Activated CD4-positive, alpha-beta T cell treated with anti-CD3 and anti-CD28 coated beads for 36 hours (primary cell): ENCODE measurements around the gene ALDH1A3. TPM values are rescaled to one million over a fixed set of nuclear protein-coding genes. Genes with fewer than 3 reads are reported as not detected.

Experiments used
- ATAC-seq: fragments of 200-7000 bp; cut with Tn5 transposase; one replicate; pipeline ENCODE4 v1.10.0; 2021; ENCODE audit warnings: mild to moderate bottlenecking, moderate library complexity
- CTCF ChIA-PET: fragments of 350-600 bp; sonication (Branson Sonifier 250); formaldehyde crosslinking; loops from one replicate; lab custom pipeline; 2021; ENCODE audit warnings: antibody characterized with exemption; lab: Charles Lee
- POLR2A ChIA-PET: fragments of 350-600 bp; sonication (Branson Sonifier 250); formaldehyde crosslinking; loops from one replicate; lab custom pipeline; 2021; ENCODE audit warnings: antibody characterized with exemption, inconsistent platforms; lab: Charles Lee
- DNase-seq: peaks from one replicate; pipeline ENCODE4 v3.0.0-alpha.2; 2020
- H3K27ac Mint-ChIP-seq: one replicate; pipeline ENCODE4 v1.8.0; 2021; ENCODE audit warnings: mixed read lengths
- H3K27me3 Mint-ChIP-seq: one replicate; pipeline ENCODE4 v1.8.0; 2021; ENCODE audit warnings: mixed read lengths
- H3K36me3 Mint-ChIP-seq: one replicate; pipeline ENCODE4 v1.8.0; 2021; ENCODE audit warnings: low read depth, mixed read lengths
- H3K4me1 Mint-ChIP-seq: one replicate; pipeline ENCODE4 v1.8.0; 2021; ENCODE audit warnings: mixed read lengths
- H3K4me3 Mint-ChIP-seq: one replicate; pipeline ENCODE4 v1.8.0; 2021; ENCODE audit warnings: mild to moderate bottlenecking, moderate library complexity, mixed read lengths
- H3K9me3 Mint-ChIP-seq: one replicate; pipeline ENCODE4 v1.8.0; 2021; ENCODE audit warnings: low read depth, mixed read lengths
- intact Hi-C, 2 experiments: fragments of 100-400 bp; cut with DNase I in 1 of 2; cut with micrococcal nuclease in 1 of 2; formaldehyde crosslinking; loops; one replicate each; pipeline versions ENCODE4 v1.14.2 to v1.15.1; 2022 to 2024; cut with DNase I, micrococcal nuclease
- total RNA-seq, 2 experiments: library from RNA; stranded (reverse); gene quantifications; one replicate each; pipeline ENCODE4 v1.2.3, GENCODE V29; 2021

Gene ALDH1A3
- total RNA-seq, result not detected

DNA sequence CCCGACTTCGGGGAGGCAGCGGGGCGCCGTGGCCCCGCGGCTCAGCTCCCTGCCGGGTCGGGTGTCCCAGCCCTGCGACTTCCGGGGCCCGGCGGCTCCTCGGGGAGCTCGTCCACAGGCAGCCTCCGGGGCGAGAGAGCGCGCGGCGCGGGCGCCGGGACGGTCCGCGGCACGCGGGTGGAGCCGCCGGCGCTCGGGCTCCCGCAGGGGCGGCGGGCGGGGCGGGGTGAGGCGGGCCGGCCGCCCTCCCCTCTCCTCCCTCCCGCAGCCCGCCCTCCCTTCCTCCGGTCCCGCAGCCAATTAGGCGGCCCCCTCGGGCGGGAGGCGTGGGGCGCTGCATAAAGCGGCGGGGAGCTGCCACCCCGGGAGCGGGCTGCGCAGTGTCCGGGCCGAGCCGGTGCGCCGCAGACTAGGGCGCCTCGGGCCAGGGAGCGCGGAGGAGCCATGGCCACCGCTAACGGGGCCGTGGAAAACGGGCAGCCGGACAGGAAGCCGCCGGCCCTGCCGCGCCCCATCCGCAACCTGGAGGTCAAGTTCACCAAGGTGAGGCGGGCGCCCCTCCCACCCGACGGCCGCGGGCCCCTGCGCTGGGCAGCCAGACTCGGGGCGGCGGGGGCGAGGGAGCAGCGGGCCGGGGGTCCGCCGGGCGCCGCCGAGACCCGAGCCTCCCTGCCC lies at the start of gene ALDH1A3:
ALDH1A3 (plus strand) TSS at position 368 of the 675 bp plus-strand sequence; CDS start at position 445, 77 bp downstream.
- no peak within 1 kb of the TSS for H3K27ac Mint-ChIP-seq

GRCh38 chr15:100831467-100831866 lies 48.2 kb upstream of the ALDH1A3 start:
- DNase-seq, result no peak
- no peak overlapping the region for H3K27ac Mint-ChIP-seq
- POLR2A ChIA-PET, result no interaction called here
- H3K27me3 Mint-ChIP-seq, result peaks cover 25% of the 10 kb centered on the region
- H3K36me3 Mint-ChIP-seq, result no peaks in the 10 kb centered on the region
- no peaks in the 10 kb centered on the region for H3K9me3 Mint-ChIP-seq
- intact Hi-C loops, result no loop called here
- no peak overlapping the region for H3K4me3 Mint-ChIP-seq
- CTCF ChIA-PET, result no interaction called here
- H3K4me1 Mint-ChIP-seq, result no peaks in the 10 kb centered on the region
- no peak for ATAC-seq

More for the DNA sequence above, at the start of gene ALDH1A3:
- DNase-seq, result peak; percentile 30
- ChIA-PET CTCF (no interaction called here), POLR2A (no interaction called here)
- H3K4me3 Mint-ChIP-seq, result peak within 1 kb of the TSS; percentile 50
- ATAC-seq, result peak; percentile 30
- peaks cover 3% of the 10 kb centered on the region for H3K4me1 Mint-ChIP-seq
- H3K9me3 Mint-ChIP-seq, result no peaks in the 10 kb centered on the region
- intact Hi-C loops, result no loop called here
- no peaks in the 10 kb centered on the region for H3K36me3 Mint-ChIP-seq
- peaks cover 58% of the 10 kb centered on the region for H3K27me3 Mint-ChIP-seq

DNA sequence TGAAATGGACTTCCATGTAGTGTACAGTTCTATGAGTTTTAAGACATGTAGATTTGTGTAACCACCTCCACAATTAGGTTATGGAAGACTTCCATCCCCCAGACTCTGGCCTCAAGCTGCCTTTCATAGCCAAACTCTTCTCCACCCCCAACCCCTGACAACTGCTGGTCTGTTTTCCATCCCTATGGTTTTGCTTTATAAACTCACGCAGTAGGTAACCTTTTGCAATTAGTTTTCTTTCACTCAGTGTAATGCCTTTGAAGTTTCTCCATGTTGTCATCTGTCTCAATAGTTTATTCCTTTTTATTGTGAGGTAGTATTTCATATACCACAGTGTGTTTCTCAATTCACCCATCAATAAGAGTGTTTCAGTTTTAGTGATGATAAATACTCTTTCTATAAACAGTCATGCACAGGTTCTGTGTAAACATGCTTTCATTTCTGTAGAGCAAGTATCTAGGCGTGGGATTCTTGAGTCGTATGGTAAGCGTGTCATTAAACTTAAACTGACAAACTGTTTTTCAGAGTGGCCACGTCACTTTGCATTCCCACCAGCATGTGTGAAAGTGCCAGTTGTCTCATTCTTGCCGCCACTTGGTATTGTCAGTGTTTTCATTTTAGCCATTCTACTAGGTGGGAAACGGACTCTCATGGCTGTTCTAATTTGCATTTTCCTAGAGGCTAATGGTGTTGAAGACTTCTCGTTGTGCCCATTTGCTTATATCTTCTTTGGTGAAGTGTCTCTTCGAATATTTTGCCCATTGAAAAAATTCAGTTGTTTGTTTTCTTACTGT lies 47.3 kb upstream of the ALDH1A3 start:
- intact Hi-C loops, result no loop called here
- Mint-ChIP-seq H3K4me3 (no peak overlapping the region), H3K27me3 (peaks cover 30% of the 10 kb centered on the region), H3K36me3 (no peaks in the 10 kb centered on the region), H3K9me3 (no peaks in the 10 kb centered on the region), H3K4me1 (no peaks in the 10 kb centered on the region), H3K27ac (no peak overlapping the region)
- POLR2A ChIA-PET, result no interaction called here
- ATAC-seq, result peak; percentile 68
- CTCF ChIA-PET, result no interaction called here
- no peak for DNase-seq

- ATAC-seq (no peak), DNase-seq (no peak)
- no peaks in the 10 kb centered on the region for H3K9me3 Mint-ChIP-seq
- H3K27ac Mint-ChIP-seq, result no peak overlapping the region
- H3K36me3 Mint-ChIP-seq, result no peaks in the 10 kb centered on the region
- POLR2A ChIA-PET, result no interaction called here
- H3K4me1 Mint-ChIP-seq, result no peaks in the 10 kb centered on the region
- peaks cover 26% of the 10 kb centered on the region for H3K27me3 Mint-ChIP-seq
- intact Hi-C loops, result no loop called here
- no peak overlapping the region for H3K4me3 Mint-ChIP-seq
- CTCF ChIA-PET, result no interaction called here
Measured at GRCh38 chr15:100833417-100834389, 45.9 kb upstream of the ALDH1A3 start.

DNA sequence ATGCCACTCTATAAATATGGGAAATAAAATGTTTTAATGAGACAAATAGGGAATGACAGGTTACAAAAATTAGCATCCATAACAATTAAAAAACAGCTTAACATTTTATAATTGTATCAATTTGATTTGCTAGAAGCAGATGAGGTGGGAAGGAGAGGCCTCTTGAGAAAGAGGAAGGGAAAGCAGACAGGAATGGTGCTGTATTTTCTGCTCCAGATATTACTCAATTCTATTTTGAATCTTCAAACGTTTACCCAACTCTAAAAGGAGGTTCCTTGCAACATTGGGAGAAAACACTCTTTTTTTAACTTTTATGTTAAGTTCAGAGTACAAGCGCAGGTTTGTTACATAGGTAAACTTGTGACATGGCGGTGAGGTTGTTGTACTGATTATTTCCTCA lies 44.9 kb upstream of the ALDH1A3 start:
- no peaks in the 10 kb centered on the region for H3K36me3 Mint-ChIP-seq
- ATAC-seq, result no peak
- no peak overlapping the region for H3K27ac Mint-ChIP-seq
- peaks cover 28% of the 10 kb centered on the region for H3K27me3 Mint-ChIP-seq
- no peak for DNase-seq
- intact Hi-C loops, result no loop called here
- H3K4me3 Mint-ChIP-seq, result no peak overlapping the region
- CTCF ChIA-PET, result no interaction called here
- H3K9me3 Mint-ChIP-seq, result no peaks in the 10 kb centered on the region
- POLR2A ChIA-PET, result no interaction called here
- no peaks in the 10 kb centered on the region for H3K4me1 Mint-ChIP-seq

DNA sequence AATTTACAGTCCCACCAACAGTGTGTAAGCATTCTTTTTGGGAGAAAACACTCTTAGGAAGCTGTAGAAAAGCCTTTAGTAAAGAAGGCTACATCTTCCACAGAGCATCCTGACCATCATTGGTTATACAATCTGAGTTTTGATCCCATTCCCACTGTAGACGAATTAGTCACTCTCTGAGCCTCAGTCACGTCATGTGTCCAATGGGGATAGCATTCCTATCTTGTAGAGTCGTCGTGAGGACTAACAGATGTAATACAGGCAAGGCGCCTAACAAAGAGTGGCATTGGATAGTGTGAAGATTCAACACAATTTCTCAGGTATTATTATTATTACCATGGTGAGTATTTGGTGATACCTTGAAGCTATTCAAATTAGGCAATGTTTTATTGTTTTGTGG lies 44.0 kb upstream of the ALDH1A3 start:
- Mint-ChIP-seq H3K4me3 (no peak overlapping the region), H3K27ac (no peak overlapping the region), H3K4me1 (no peaks in the 10 kb centered on the region), H3K36me3 (no peaks in the 10 kb centered on the region), H3K27me3 (peaks cover 28% of the 10 kb centered on the region), H3K9me3 (no peaks in the 10 kb centered on the region)
- CTCF ChIA-PET, result interaction anchor here (1.0 kb wide), 1 partner anchor 29 kb away, joined by 3 read pairs; no protein-coding TSS in a partner anchor
- ATAC-seq (no peak), DNase-seq (no peak)
- POLR2A ChIA-PET, result no interaction called here
- intact Hi-C loops, result no loop called here

GRCh38 chr15:100836501-100836900 lies 43.1 kb upstream of the ALDH1A3 start:
- ATAC-seq (no peak), DNase-seq (no peak)
- Mint-ChIP-seq H3K4me1 (no peaks in the 10 kb centered on the region), H3K4me3 (no peak overlapping the region), H3K36me3 (no peaks in the 10 kb centered on the region), H3K27ac (no peak overlapping the region), H3K27me3 (peaks cover 27% of the 10 kb centered on the region), H3K9me3 (no peaks in the 10 kb centered on the region)
- intact Hi-C loops, result no loop called here
- CTCF ChIA-PET, result interaction anchor here (0.6 to 1.0 kb wide), 3 partner anchors 18 to 36 kb away, joined by 3 read pairs; no protein-coding TSS in a partner anchor
- POLR2A ChIA-PET, result no interaction called here

DNA sequence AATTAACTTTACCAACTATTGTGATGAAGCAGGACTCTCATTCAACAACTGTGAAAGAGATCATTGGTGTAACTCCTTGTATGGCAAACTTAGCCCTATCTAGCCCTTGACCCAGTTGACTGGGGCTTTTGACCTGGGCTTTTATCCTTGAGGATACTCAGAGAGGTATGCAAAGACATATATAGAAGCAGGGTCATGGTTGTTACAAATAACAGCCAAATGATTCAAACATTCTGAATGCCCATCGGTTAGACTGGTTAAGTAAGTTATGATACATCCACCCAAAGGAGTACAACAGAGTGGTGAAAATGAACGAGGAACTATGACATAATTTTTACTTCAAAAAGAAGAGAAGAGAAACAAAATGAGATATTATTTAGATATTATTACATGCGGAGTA lies 38.2 kb upstream of the ALDH1A3 start:
- CTCF ChIA-PET, result no interaction called here
- DNase-seq, result no peak
- POLR2A ChIA-PET, result no interaction called here
- ATAC-seq, result no peak
- no peaks in the 10 kb centered on the region for H3K36me3 Mint-ChIP-seq
- peaks cover 9% of the 10 kb centered on the region for H3K27me3 Mint-ChIP-seq
- no peak overlapping the region for H3K4me3 Mint-ChIP-seq
- no peaks in the 10 kb centered on the region for H3K9me3 Mint-ChIP-seq
- intact Hi-C loops, result no loop called here
- no peak overlapping the region for H3K27ac Mint-ChIP-seq
- H3K4me1 Mint-ChIP-seq, result no peaks in the 10 kb centered on the region

DNA sequence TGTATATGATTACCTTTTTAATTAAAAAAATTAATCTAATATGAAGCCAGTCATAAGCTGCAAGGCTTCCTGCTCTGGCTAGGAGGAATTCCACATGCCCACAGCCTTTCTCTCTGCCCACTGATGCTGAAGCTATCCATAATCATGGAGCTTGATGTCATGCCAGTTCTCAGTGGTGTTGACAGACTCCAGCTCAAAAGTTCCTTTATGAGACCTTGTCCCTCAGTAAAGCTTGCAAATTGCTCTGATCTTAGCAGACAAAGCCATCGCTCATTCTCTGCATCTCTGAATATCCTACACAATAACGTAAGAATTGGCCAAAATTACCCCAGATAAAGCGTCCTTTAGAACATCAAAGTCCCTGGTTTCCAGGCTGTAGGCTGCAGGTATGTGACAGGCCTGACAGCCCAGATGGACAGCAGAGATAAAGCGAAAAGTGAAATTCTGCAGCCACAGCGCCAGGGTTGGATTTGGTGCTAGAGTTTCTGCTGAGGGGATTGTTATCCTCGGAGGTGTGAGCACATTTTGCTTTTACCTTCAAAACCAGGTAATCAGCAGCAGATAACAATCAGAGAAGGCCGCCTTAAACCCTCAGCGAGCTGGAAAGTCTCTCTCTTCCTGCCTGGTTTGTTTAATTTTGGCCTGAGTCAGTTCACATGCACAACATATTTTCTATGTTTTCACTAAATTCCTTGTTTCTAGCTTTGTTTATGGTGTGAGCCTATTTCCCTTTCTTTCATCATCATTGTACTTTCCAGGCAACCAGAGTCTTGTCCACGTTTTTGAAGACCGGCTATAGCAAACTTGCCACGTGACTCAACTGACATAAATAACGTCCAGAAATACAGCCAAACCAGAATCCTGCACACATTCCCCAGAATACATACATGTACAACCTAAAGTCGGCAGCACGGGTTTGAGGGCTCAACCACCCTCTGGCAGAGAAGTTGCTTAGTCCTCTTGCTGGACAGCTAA lies 36.6 kb upstream of the ALDH1A3 start:
- Mint-ChIP-seq H3K4me1 (no peaks in the 10 kb centered on the region), H3K4me3 (no peak overlapping the region), H3K36me3 (no peaks in the 10 kb centered on the region), H3K9me3 (no peaks in the 10 kb centered on the region), H3K27me3 (peaks cover 9% of the 10 kb centered on the region), H3K27ac (no peak overlapping the region)
- intact Hi-C loops, result no loop called here
- no peak for DNase-seq
- CTCF ChIA-PET, result interaction anchor here (0.6 to 1.5 kb wide), 2 partner anchors 13 to 495 kb away, joined by 3 to 5 read pairs; no protein-coding TSS in a partner anchor
- POLR2A ChIA-PET, result no interaction called here
- ATAC-seq, result no peak

GRCh38 chr15:100844167-100844566 lies 35.5 kb upstream of the ALDH1A3 start:
- ATAC-seq (no peak), DNase-seq (no peak)
- POLR2A ChIA-PET, result no interaction called here
- Mint-ChIP-seq H3K4me3 (no peak overlapping the region), H3K4me1 (peaks cover 2% of the 10 kb centered on the region), H3K27ac (no peak overlapping the region), H3K36me3 (no peaks in the 10 kb centered on the region), H3K27me3 (peaks cover 11% of the 10 kb centered on the region), H3K9me3 (no peaks in the 10 kb centered on the region)
- intact Hi-C loops, result no loop called here
- CTCF ChIA-PET, result no interaction called here
